HG02642 (cell line): ENCODE measurements around the gene ACHE.
"Not testable (repeated sequence)": the region's sequence is repeated elsewhere in the genome, so short reads cannot be mapped to it uniquely, and the experiment has no call there.

Source experiments
- ATAC-seq: cut with Tn5 transposase; IDR thresholded peaks from one replicate; pipeline ENCODE4 v1.9.1; 2021; ENCODE audit warnings: mild to moderate bottlenecking; ENCODE audit not compliant: unreplicated experiment, poor library complexity

Gene ACHE

GRCh38 chr7:100865938-100866728 is 29.6 kb downstream of the ACHE start:
- ATAC-seq = no peak

- no peak for ATAC-seq
Observed at GRCh38 chr7:100865372-100865911, 30.2 kb downstream of the ACHE start.

- no peak for ATAC-seq
Observed at GRCh38 chr7:100864263-100864845, 31.3 kb downstream of the ACHE start.

GRCh38 chr7:100863406-100863950 is 32.2 kb downstream of the ACHE start:
- ATAC-seq = no peak

GRCh38 chr7:100861616-100861985 is 34.1 kb downstream of the ACHE start:
- ATAC-seq = no peak

GRCh38 chr7:100860702-100861615 is 34.7 kb downstream of the ACHE start:
- ATAC-seq = no peak

- no peak for ATAC-seq
Observed at GRCh38 chr7:100859856-100860255, 35.8 kb downstream of the ACHE start.

GRCh38 chr7:100856871-100857282 is 38.8 kb downstream of the ACHE start:
- no peak for ATAC-seq

GRCh38 chr7:100855515-100855914 is 40.2 kb downstream of the ACHE start:
- ATAC-seq = no peak

- ATAC-seq = not testable (repeated sequence)
Observed at GRCh38 chr7:100854899-100855298, 40.8 kb downstream of the ACHE start.

- ATAC-seq = no peak
Observed at GRCh38 chr7:100854146-100854895, 41.4 kb downstream of the ACHE start.

- ATAC-seq = peak; percentile 92
Observed at GRCh38 chr7:100852048-100852872, 43.4 kb downstream of the ACHE start, which contains the start of gene SLC12A9. SLC12A9 (plus strand) TSS chr7:100852713; CDS start chr7:100854198, 1,485 bp downstream.

- no peak for ATAC-seq
Observed at GRCh38 chr7:100847360-100847759, 48.3 kb downstream of the ACHE start.

- no peak for ATAC-seq
Observed at GRCh38 chr7:100840470-100841100, 55.1 kb downstream of the ACHE start.
